SJCRH30 (cell line): Measurements from ENCODE around the gene ALDH1A1. TPM values are rescaled to one million over a fixed set of nuclear protein-coding genes. Genes with fewer than 3 reads are reported as not detected.

Experiments used
- DNase-seq, 2 experiments: peaks; one replicate each; pipeline ENCODE4 v3.0.0-alpha.2; 2015 to 2020
- H3K27ac ChIP-seq: fragments of 250-450 bp; sonication (Bioruptor Pico); 2 replicates; pipeline ENCODE4 v1.5.1; 2020; ENCODE audit warnings: mild to moderate bottlenecking, moderate library complexity
- H3K27me3 ChIP-seq: fragments of 250-450 bp; sonication (Bioruptor Pico); 2 replicates; pipeline ENCODE4 v1.5.1; 2020; ENCODE audit warnings: mild to moderate bottlenecking, moderate library complexity
- H3K36me3 ChIP-seq: fragments of 250-450 bp; sonication (Bioruptor Pico); 2 replicates; pipeline ENCODE4 v1.5.1; 2020; ENCODE audit warnings: mild to moderate bottlenecking, moderate library complexity
- H3K4me1 ChIP-seq: fragments of 250-450 bp; sonication (Bioruptor Pico); 2 replicates; pipeline ENCODE4 v1.5.1; 2020; ENCODE audit warnings: mild to moderate bottlenecking, moderate library complexity
- H3K4me3 ChIP-seq: fragments of 250-450 bp; sonication (Bioruptor Pico); 2 replicates; pipeline ENCODE4 v1.5.1; 2020; ENCODE audit warnings: mild to moderate bottlenecking, moderate library complexity
- H3K9me3 ChIP-seq: fragments of 250-450 bp; sonication (Bioruptor Pico); replicated peaks from 2 replicates; pipeline ENCODE4 v1.5.1; 2020; ENCODE audit warnings: mild to moderate bottlenecking, moderate library complexity
- total RNA-seq: library from RNA; depleted of rRNA; stranded (reverse); fragments of >200 nt; shearing (Covaris generic); gene quantifications from 2 replicates; pipeline ENCODE4 v1.2.3, GENCODE V29; 2014

ALDH1A1 gene
- total RNA-seq, 1 experiment from 2014 or later, result 1.0 TPM

DNA sequence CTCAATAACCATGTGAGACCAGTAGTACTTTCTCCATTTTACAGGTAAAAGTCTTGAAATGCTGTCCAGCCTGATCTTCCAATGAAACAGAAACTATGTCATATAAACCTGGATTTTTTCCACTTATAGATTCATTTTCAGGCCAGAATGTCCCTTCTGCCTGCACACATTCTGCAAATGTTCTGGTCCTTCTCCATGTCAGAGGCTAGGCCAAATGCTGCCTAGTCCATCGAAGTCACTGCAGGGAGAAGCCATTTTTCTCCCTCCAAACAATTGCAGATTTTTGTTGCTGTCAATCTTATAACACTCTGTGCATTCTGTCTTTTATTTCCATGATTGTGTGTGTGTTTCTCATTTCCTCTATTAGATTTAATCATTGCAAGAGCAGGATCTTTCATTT, 59.4 kb downstream of the ALDH1A1 start:
- no peak overlapping the region for H3K4me3 ChIP-seq
- peaks cover 3% of the 10 kb centered on the region; the same call in 1 of the 2 replicates for H3K27me3 ChIP-seq
- no peak overlapping the region for H3K27ac ChIP-seq
- H3K36me3 ChIP-seq, result no peaks in the 10 kb centered on the region
- DNase-seq, result no peak
- H3K4me1 ChIP-seq, result peaks cover 3% of the 10 kb centered on the region; the same call in 1 of the 2 replicates
- no peaks in the 10 kb centered on the region for H3K9me3 ChIP-seq

GRCh38 chr9:72891043-72891442, 61.8 kb downstream of the ALDH1A1 start:
- Histone ChIP-seq H3K27ac (no peak overlapping the region), H3K27me3 (0 out of 2 replicates have a peak, but pooled peaks cover 3% of the 10 kb centered on the region), H3K9me3 (peaks cover 3% of the 10 kb centered on the region; the same call in 1 of the 2 replicates), H3K4me1 (peaks cover 3% of the 10 kb centered on the region; the same call in 1 of the 2 replicates), H3K36me3 (no peaks in the 10 kb centered on the region), H3K4me3 (no peak overlapping the region)
- DNase-seq, result no peak

DNA sequence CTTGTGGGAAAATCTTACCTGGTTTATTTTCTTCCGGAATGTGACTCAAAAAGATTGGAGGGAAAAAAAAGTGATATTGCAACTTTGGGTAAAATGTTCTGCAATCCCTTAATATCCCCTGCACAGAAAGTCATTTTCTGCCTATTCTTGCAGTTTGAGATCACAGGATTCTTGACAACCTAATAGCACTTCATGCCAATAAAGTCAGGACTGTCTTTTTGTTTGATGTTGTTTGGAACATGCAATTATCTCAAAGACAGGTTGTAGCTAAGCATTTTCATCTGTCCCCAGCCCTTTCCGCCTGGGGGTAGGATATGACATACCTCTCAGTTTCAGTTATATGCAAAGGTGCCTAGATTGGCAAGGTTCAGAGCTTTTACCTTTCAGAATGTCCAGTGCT, 63.9 kb downstream of the ALDH1A1 start:
- Histone ChIP-seq H3K27me3 (peaks cover 6% of the 10 kb centered on the region; the same call in 1 of the 2 replicates), H3K4me1 (no peaks in the 10 kb centered on the region), H3K9me3 (peaks cover 3% of the 10 kb centered on the region; the same call in 1 of the 2 replicates), H3K27ac (no peak overlapping the region), H3K36me3 (no peaks in the 10 kb centered on the region), H3K4me3 (no peak overlapping the region)
- no peak for DNase-seq

DNA sequence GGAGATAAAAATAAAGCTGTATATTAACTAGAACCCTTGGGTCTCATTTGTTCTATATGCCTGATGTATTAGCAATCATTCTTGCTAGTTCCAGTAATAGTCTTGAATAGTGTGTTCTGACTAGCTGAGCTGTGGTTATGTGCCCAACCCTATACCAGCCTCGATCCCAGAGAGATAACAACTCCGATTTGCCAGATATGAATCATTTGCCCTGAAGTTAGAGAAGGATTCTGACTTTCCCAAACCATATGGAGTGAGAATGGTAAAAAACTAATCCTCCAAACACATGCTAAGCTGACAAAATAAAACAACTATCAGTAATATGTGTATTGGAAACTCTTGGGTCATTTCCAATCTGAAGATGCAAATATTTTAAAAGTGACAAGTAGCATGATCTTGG, 64.8 kb downstream of the ALDH1A1 start:
- H3K27ac ChIP-seq, result no peak overlapping the region
- DNase-seq, result no peak
- H3K4me1 ChIP-seq, result no peaks in the 10 kb centered on the region
- H3K4me3 ChIP-seq, result no peak overlapping the region
- H3K27me3 ChIP-seq, result peaks cover 9% of the 10 kb centered on the region; the same call in 1 of the 2 replicates
- H3K9me3 ChIP-seq, result peaks cover 3% of the 10 kb centered on the region; the same call in 1 of the 2 replicates
- H3K36me3 ChIP-seq, result no peaks in the 10 kb centered on the region

DNA sequence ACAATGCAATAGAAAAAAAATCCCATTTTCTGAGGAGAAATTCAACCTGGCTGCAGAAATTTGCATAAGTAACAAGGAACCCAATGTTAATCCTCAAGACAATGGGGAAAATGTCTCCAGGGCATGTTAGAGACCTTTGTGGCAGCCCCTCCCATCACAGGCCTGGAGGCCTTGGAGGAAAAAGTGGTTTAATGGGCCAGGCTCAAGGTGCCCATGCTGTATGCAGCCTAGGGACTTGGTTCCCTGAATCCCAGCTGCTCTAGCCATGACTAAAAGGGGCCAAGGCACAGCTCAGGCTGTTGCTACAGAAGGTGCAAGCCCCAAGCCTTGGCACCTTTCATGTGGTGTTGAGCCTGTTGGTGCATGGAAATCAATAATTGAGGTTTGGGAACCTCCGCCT, 66.5 kb downstream of the ALDH1A1 start:
- Histone ChIP-seq H3K27ac (no peak overlapping the region), H3K36me3 (no peaks in the 10 kb centered on the region), H3K4me1 (no peaks in the 10 kb centered on the region), H3K4me3 (no peak overlapping the region), H3K9me3 (peaks cover 3% of the 10 kb centered on the region; the same call in 1 of the 2 replicates), H3K27me3 (peaks cover 9% of the 10 kb centered on the region; the same call in 1 of the 2 replicates)
- DNase-seq, result no peak

- Histone ChIP-seq H3K4me3 (no peak overlapping the region), H3K27me3 (peaks cover 9% of the 10 kb centered on the region; the same call in 1 of the 2 replicates), H3K27ac (no peak overlapping the region), H3K4me1 (no peaks in the 10 kb centered on the region), H3K9me3 (peaks cover 3% of the 10 kb centered on the region; the same call in 1 of the 2 replicates), H3K36me3 (no peaks in the 10 kb centered on the region)
- no peak for DNase-seq
Measured at GRCh38 chr9:72884508-72884907, 68.3 kb downstream of the ALDH1A1 start.

DNA sequence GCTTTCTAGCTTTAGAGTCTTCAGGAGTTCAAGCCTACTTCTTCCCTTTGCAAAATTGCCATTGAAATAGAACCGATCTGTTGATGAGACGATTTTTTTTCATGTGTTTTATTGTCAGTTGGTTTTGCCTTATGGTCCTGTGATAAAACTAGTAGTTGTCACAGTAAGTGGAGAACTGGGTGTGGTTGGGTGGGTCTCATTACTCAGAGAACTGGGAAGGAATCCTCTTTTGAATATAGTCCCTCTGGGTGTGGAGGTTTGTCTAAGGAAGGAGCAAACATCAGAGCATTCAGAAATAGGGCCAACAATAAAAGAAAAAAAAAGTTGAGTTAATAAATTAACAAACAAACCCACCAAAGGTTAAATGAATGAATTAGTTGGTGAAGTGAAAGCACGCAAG, 69.0 kb downstream of the ALDH1A1 start:
- peaks cover 3% of the 10 kb centered on the region; the same call in 1 of the 2 replicates for H3K9me3 ChIP-seq

GRCh38 chr9:72882117-72882775, 70.6 kb downstream of the ALDH1A1 start:
- Histone ChIP-seq H3K4me1 (no peaks in the 10 kb centered on the region), H3K9me3 (no peaks in the 10 kb centered on the region; the same call in 1 of the 2 replicates), H3K27me3 (peaks cover 9% of the 10 kb centered on the region; the same call in 1 of the 2 replicates), H3K4me3 (no peak overlapping the region), H3K36me3 (no peaks in the 10 kb centered on the region), H3K27ac (no peak overlapping the region)
- DNase-seq, result no peak

More for the DNA sequence above, 69.0 kb downstream of the ALDH1A1 start:
- Histone ChIP-seq H3K27ac (no peak overlapping the region), H3K27me3 (peaks cover 9% of the 10 kb centered on the region; the same call in 1 of the 2 replicates), H3K4me3 (no peak overlapping the region), H3K4me1 (no peaks in the 10 kb centered on the region), H3K36me3 (no peaks in the 10 kb centered on the region)
- DNase-seq, result no peak

GRCh38 chr9:72880821-72881220, 72.0 kb downstream of the ALDH1A1 start:
- Histone ChIP-seq H3K27ac (no peak overlapping the region), H3K4me3 (no peak overlapping the region), H3K36me3 (no peaks in the 10 kb centered on the region), H3K9me3 (no peaks in the 10 kb centered on the region; the same call in 1 of the 2 replicates), H3K4me1 (no peaks in the 10 kb centered on the region), H3K27me3 (peaks cover 9% of the 10 kb centered on the region; the same call in 1 of the 2 replicates)
- no peak for DNase-seq

DNA sequence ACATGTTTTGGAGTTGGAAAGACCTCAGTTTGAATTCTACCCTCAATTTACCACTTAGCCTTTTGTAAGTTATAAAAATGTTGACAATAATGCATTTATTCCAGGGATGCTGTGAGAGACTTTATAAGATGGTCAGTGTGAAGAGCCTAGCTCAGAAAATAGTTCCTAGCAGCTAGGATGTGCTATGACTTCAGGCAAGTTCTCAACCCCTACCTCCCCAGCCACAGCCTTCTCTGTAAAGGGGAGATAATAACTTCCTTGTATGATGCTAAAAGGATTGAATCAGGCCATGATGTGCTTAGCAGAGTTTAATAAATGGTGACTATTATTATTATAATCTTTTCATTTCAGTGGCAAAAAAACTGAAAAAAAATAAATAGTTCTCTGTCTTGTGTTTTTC, 77.6 kb downstream of the ALDH1A1 start:
- no peaks in the 10 kb centered on the region for H3K4me1 ChIP-seq
- no peak for DNase-seq
- no peaks in the 10 kb centered on the region for H3K36me3 ChIP-seq

GRCh38 chr9:72874344-72874743, 78.5 kb downstream of the ALDH1A1 start:
- no peak for DNase-seq

More for the DNA sequence above, 77.6 kb downstream of the ALDH1A1 start:
- Histone ChIP-seq H3K27me3 (no peaks in the 10 kb centered on the region), H3K9me3 (no peaks in the 10 kb centered on the region), H3K27ac (no peak overlapping the region), H3K4me3 (no peak overlapping the region)

DNA sequence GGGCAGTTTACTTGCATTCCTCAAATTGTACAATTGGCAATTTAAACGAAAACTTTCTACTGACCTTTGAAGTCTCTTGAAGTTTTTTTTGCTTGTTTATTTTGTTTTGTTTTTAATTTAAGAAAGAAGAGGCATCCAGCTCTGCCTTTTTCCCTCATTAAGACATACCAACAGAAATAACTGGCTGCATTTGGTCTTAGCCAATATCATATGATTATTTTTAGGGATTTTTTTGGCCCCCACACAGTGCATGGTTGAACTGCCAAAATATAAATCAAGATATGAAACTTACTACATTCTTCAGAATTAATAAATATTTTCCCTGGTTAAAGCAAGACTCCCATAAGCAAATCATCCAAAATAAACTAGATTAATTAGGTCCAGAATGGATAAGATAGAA, 79.4 kb downstream of the ALDH1A1 start:
- no peaks in the 10 kb centered on the region for H3K27me3 ChIP-seq
- H3K27ac ChIP-seq, result no peak overlapping the region
- no peak for DNase-seq
- H3K4me1 ChIP-seq, result no peaks in the 10 kb centered on the region
- H3K36me3 ChIP-seq, result no peaks in the 10 kb centered on the region
- H3K9me3 ChIP-seq, result no peaks in the 10 kb centered on the region
- no peak overlapping the region for H3K4me3 ChIP-seq

More at GRCh38 chr9:72874344-72874743, 78.5 kb downstream of the ALDH1A1 start:
- Histone ChIP-seq H3K9me3 (no peaks in the 10 kb centered on the region), H3K27ac (no peak overlapping the region), H3K4me3 (no peak overlapping the region), H3K27me3 (no peaks in the 10 kb centered on the region), H3K36me3 (no peaks in the 10 kb centered on the region), H3K4me1 (no peaks in the 10 kb centered on the region)

DNA sequence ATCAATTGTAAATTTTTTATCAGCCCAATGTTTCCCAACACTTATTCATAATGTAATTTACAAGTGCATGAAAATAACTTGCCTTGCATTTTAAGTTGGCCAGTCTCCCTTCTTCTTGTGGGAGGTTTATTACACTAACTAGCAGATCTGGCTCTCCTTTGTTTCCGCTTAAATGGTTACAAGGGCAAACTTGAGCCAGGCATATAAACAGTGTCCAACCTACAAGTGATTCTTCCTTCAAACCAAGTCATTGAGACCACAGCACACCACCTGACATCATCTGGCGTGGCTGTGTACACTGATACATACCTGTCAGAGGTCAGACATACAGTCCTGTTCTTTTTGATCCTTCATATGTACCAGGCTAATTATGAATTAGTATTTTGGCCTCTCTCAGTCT, 80.1 kb downstream of the ALDH1A1 start:
- DNase-seq, result no peak
- no peaks in the 10 kb centered on the region for H3K36me3 ChIP-seq

DNA sequence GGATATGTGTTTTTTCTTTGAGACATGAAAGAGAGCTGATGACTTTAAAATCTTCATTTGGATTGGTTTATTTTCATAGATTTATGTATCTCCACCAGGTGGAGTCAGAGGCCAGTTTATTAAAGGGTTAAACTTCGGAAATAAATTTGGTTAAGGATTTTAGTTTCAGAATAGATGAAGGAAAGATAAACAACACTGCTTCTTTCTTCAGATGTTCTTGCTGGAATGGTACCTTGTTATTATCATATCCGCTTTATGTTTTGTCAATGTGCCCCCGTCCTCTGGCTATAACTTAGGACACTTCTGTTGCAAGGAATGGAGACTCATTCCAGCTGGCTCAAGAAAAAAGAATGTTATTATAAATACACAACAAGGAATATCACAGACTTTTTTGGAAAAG, 81.2 kb downstream of the ALDH1A1 start:
- peak in 1 of 2 experiments; percentile 28 for DNase-seq
- no peak overlapping the region for H3K27ac ChIP-seq
- no peaks in the 10 kb centered on the region for H3K4me1 ChIP-seq
- H3K9me3 ChIP-seq, result no peaks in the 10 kb centered on the region
- no peaks in the 10 kb centered on the region for H3K36me3 ChIP-seq
- H3K27me3 ChIP-seq, result no peaks in the 10 kb centered on the region
- H3K4me3 ChIP-seq, result no peak overlapping the region

More for the DNA sequence above, 80.1 kb downstream of the ALDH1A1 start:
- no peak overlapping the region for H3K4me3 ChIP-seq
- no peaks in the 10 kb centered on the region for H3K27me3 ChIP-seq
- no peak overlapping the region for H3K27ac ChIP-seq
- H3K4me1 ChIP-seq, result no peaks in the 10 kb centered on the region
- H3K9me3 ChIP-seq, result no peaks in the 10 kb centered on the region

DNA sequence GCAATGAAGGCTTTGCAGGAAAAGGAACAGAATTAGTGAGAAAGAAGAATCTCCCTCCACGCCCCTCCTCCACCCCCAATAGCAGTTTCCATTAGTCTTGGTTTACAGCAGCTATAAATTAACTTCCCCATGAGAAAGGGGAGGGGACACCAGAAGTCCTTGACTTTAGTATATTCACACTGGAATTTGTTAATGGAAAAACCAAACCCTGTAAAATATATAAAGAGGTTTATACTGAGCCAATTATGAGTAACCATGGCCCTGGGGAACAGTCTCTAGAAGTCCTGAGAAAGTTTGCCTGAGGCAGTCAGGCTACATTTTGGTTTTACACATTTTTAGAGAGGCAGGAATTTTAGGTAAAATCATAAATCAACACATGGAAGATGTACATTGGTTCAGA, 88.5 kb downstream of the ALDH1A1 start:
- H3K36me3 ChIP-seq, result no peaks in the 10 kb centered on the region
- H3K4me1 ChIP-seq, result no peaks in the 10 kb centered on the region
- no peak overlapping the region for H3K27ac ChIP-seq
- no peak for DNase-seq
- no peak overlapping the region for H3K4me3 ChIP-seq
- no peaks in the 10 kb centered on the region for H3K9me3 ChIP-seq
- no peaks in the 10 kb centered on the region for H3K27me3 ChIP-seq
